GM10266 (cell line): ENCODE measurements around the gene ITPA.
"Not testable (repeated sequence)": the region's sequence is repeated elsewhere in the genome, so short reads cannot be mapped to it uniquely, and the experiment has no call there.

ENCODE experiments used
- DNase-seq: peaks from one replicate; pipeline ENCODE4 v3.0.0; 2012; ENCODE audit errors: extremely low spot score
- CTCF ChIP-seq: IDR thresholded peaks from 2 replicates; pipeline ENCODE4 v1.5.1; 2012; ENCODE audit warnings: mild to moderate bottlenecking, low read depth; ENCODE audit not compliant: control insufficient read depth, insufficient read depth; ENCODE audit errors: missing control alignments

ITPA gene

GRCh38 chr20:3209946-3210317, 634 bp downstream of the ITPA start:
- no peak for TF ChIP-seq CTCF
- no peak for DNase-seq

GRCh38 chr20:3210346-3210745, 1.0 kb downstream of the ITPA start:
- DNase-seq = no peak
- no peak for TF ChIP-seq CTCF

GRCh38 chr20:3213226-3213625, 3.9 kb downstream of the ITPA start:
- no peak for DNase-seq
- TF ChIP-seq CTCF = no peak

- not testable (repeated sequence) for DNase-seq
These were observed 6.1 kb downstream of the ITPA start for GRCh38 chr20:3215359-3215917.

- TF ChIP-seq CTCF = peak; percentile 94
- DNase-seq = peak; percentile 83
These were observed 9.2 kb downstream of the ITPA start for GRCh38 chr20:3218307-3218988.

- no peak for TF ChIP-seq CTCF
- DNase-seq = no peak
These were observed 12.3 kb downstream of the ITPA start for GRCh38 chr20:3221398-3222226.

GRCh38 chr20:3222635-3223600, 13.6 kb downstream of the ITPA start:
- TF ChIP-seq CTCF = no peak
- peak; percentile 83 for DNase-seq
